Measurements from ENCODE around the gene ADGRG6.

- TF ChIP-seq TAF1 (IDR thresholded peaks at IDR 0.05; ENCODE audit: borderline replicate concordance, low read depth, low read length) (no peak), CBX3 (IDR thresholded peaks at IDR 0.05; ENCODE audit: borderline replicate concordance, low read depth) (no peak), CTCF (IDR thresholded peaks at IDR 0.05 in 2 of 3, conservative IDR thresholded peaks at IDR 0.05 in 1 of 3; ENCODE audit: control insufficient read depth in 2 of 3, extremely low read depth in 1 of 3, insufficient read depth in 1 of 3, low read depth in 3 of 3, low read length in 3 of 3) (no peak), SUPT20H (IDR thresholded peaks at IDR 0.05; ENCODE audit: borderline replicate concordance, control insufficient read depth, low read depth, low read length) (no peak), POLR2AphosphoS5 (IDR thresholded peaks at IDR 0.05; ENCODE audit: low read length) (no peak)
These were observed 3.6 kb upstream of the ADGRG6 start for GRCh38 chr6:142297996-142298753.
